GM08714 (cell line): ENCODE measurements around the gene SPOCK1.

Experiments
- H3K4me3 ChIP-seq: fragments of 200-500 bp; sonication (Bioruptor generic); 2 replicates; pipeline ENCODE4 v1.5.1; 2014; ENCODE audit warnings: mild to moderate bottlenecking, low read length, inconsistent platforms
- ZNF274 ChIP-seq: IDR thresholded peaks from 2 replicates; pipeline ENCODE4 v1.6.1; 2012; ENCODE audit warnings: mild to moderate bottlenecking, low read depth, low read length

The SPOCK1 gene

DNA sequence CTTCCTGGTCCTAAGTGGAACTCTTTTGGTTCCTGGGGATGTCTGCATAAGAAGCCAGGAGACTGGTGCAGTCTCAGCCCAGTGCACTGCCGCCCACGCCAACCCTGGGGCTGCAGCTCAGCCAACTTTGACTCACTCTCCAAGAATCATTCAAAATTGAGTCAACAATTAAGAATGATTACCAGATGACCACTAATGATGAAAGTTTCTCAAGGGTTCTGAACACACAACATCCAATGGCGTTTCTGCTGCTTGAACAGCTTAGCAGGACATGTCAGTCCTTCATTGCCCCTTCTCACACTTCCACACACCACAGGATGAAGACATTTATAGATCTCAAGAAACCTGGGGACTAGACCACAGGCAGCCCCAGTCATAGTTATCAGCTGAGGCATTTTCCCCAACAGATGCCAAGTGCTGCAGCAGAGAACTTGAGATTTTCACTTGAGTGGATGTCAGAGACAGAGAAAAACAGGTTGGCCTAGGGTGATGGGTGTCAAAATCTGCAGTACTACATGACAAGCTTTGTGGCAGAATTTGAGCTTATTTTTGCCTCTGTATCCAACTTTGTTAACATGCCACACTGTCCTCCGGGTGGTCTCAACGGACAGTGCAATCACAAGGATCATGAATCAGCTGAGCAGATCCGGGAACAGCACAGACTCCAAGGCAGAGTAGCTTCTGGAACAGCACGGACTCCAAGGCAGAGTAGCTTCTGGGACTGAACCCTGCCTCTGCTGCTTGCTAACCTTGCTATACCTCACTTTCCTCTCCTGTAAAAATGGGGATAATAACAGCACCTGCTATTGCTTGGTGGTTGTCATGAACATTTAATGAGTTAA is 356.1 kb downstream of the SPOCK1 start:
- TF ChIP-seq ZNF274: no peak
- no peak overlapping the region for H3K4me3 ChIP-seq

DNA sequence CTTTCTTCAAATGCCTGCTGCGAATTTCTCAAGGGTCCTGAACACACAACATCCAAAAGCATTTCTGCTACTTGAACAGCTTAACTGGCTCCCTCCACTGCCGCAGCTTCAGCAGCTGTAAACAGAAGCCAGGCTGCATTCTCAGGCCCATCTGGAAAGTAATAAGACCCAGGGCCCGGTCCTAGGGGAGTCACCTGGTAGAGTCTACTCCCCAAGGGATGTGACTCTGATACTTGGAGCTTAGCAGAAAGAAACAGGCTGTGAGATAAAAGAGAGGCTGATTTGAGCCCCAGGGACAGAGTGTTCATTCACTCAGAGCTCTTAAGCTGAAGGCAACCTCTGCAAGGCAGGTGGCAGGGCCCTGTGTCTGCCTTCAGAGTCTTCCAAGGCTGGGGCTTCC is 356.8 kb downstream of the SPOCK1 start:
- no peak overlapping the region for H3K4me3 ChIP-seq
- no peak for TF ChIP-seq ZNF274

- no peak for TF ChIP-seq ZNF274
- no peak overlapping the region for H3K4me3 ChIP-seq
These were observed 357.3 kb downstream of the SPOCK1 start for GRCh38 chr5:137141779-137142178.

DNA sequence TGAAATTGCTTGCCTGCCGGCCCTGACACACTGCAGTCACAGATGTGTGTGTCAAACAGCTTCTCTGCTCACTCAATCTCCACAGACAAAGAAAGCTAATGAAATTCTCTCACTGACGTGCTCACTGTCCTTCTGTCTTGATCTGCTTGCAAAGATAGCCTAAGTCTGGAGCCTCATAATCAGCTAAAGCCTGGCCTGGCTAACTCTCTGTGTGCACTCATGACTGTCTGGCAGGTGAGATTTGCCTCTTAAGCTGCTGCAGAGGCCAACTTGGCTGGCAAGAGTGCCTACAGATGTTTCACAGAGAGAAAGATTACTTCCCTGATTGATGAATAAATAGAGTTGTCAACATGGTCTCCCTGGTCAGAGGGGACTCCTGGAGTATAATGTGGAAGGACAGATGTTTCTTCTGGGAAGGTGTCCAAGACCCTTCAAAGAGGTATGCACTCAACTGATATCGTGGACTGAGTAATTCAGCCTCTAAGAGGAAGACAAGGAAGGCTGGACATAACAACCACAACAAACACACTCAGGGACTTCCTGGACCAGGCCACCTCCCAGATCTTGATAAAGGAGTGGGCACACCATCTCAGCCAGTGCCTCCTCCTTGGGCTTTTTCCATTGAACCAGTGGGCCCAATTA is 362.0 kb downstream of the SPOCK1 start:
- no peak overlapping the region for H3K4me3 ChIP-seq
- no peak for TF ChIP-seq ZNF274

DNA sequence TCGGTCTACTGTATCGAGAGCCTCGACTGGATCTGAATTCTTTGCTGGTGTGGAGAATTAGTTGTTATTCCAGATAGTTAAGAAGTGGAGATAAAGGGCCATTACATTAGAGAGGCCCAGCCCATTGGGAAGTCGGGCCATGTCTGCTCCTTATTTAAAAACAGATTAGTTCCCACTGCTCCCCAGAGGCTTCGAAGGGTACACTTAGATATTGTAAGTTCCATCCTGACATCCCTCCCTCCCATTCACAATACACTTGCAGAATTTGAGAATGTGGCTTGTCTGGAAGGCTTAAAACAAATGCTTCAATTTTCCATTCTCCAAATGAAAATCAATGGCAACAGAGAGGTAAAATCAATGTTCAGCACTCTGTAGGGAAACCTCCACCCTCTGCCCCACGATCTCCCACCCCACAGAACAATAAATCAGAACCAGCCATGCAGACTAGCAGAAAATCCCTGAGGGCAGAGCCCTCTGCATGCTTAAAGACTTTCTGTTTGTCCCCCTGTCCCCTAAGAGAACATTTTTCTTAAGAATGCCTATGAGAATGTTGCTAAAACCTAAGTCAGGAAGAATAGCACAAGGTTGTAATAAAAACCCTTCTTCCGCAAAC is 364.1 kb downstream of the SPOCK1 start:
- no peak overlapping the region for H3K4me3 ChIP-seq
- no peak for TF ChIP-seq ZNF274

DNA sequence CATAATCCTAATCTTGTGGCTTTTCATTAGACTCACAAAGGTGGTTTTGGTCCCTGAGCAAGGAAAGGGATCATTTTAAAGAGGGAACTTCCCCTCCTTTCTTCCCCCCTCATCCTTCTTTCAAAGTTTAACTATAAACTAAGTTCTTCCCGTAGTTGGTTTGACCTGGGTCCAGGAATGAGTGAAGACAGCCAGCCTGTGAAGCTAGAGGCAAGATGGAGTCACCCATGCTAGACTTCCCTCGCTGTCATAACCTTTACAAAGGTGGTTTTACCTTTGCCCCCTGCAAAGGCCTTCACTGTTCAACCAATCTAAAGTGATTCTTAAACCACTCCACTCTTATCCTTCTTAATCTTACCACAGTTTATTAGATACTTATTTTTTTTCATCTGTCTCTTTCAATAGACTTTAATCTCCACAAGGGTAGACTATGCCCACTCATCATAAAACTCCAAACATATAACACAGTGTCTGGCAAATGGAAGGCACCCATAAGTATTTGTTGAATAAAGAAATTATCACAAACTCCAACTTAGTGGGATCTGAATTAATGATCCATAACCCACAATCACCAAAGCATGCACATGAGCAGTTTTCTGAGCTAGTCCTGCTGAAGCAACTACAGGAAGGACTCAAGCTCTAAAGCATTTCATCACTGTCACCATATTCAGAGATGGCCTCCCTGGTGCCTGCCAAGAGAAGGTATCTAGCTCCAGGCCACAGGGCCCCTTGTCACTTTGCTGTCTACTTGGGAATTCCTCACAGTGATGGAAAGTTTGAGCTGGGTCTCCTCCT is 369.0 kb downstream of the SPOCK1 start:
- TF ChIP-seq ZNF274: no peak
- H3K4me3 ChIP-seq: no peak overlapping the region

DNA sequence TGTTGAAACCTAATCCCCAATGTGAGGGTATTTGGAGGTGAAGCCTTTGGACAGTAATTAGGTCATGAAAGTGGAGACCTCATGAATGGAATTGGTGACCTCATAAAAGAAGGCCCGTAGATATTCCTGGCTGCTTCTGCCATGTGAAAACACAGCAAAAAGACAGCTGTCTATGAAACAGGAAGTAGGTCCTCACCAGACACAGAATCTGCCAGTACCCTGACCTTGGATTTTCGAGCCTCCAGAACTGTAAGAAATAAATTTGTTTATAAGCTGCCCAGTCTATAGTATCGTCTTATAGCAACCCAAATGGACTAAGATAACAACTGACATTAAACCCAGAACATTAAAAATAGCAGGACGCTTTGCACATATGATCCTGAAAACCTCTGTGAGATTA is 371.1 kb downstream of the SPOCK1 start:
- no peak for TF ChIP-seq ZNF274
- no peak overlapping the region for H3K4me3 ChIP-seq

DNA sequence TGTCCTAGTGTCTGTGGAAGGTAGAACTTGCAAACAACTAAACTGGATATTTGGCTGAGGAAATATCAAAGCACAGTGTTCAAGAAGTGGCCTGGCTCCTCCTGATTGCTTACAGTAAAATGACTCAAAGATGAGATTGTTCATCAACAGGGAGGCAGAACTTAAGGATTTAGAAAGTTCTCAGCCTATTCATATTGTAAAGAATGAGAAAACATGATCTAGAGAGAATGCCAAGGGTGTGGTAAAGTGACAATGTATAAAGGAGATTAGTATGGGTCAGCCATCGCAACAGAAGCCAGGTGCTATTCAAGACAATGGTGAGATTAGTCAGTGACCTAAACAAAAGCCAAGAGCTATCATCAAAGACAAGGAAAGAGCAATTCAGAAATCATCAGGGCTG is 372.3 kb downstream of the SPOCK1 start:
- TF ChIP-seq ZNF274: no peak
- no peak overlapping the region for H3K4me3 ChIP-seq

GRCh38 chr5:137122558-137122957 is 376.6 kb downstream of the SPOCK1 start:
- TF ChIP-seq ZNF274: no peak
- no peak overlapping the region for H3K4me3 ChIP-seq

DNA sequence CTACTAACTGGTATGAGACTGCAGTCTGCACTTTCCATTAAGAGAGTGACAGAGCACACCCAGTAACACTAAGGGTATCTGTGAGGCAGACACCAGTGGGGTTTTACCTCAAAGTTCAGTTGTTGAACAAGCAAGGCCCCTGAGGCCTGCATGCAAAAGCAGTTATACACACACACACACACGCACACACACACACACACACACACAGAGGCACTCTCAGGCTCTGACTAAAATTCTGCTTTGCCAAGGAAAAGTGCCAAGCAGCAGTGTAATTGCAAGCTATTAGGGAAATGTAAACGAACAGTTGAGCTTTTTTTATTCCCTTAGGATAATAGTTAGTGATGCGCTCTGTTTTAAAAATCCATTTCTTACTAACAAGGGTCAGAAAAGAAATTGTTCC is 377.1 kb downstream of the SPOCK1 start:
- TF ChIP-seq ZNF274: no peak
- H3K4me3 ChIP-seq: no peak overlapping the region

DNA sequence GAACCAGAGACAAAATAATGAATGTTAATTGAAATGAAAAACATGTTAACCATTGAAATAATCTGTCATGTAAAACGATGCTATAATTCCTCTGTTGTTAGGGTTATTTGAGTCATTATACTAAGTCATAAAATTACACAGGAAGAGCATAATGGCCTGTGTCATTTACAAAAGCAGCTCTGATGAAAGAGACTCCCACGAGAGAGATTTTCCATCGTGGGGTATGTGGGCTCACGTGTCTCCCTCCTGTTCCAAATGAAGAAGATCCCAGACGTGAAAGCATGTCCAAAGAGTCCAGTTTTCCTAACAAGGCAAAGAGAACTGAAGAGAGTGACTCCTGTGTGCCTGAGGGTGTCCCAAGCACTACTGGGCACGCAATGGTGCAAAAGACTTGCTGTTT is 379.8 kb downstream of the SPOCK1 start:
- no peak for TF ChIP-seq ZNF274
- no peak overlapping the region for H3K4me3 ChIP-seq

GRCh38 chr5:137118629-137119028 is 380.5 kb downstream of the SPOCK1 start:
- no peak overlapping the region for H3K4me3 ChIP-seq
- TF ChIP-seq ZNF274: no peak

GRCh38 chr5:137115152-137115551 is 384.0 kb downstream of the SPOCK1 start:
- no peak overlapping the region for H3K4me3 ChIP-seq
- no peak for TF ChIP-seq ZNF274

- no peak for TF ChIP-seq ZNF274
- no peak overlapping the region for H3K4me3 ChIP-seq
These were observed 384.6 kb downstream of the SPOCK1 start for GRCh38 chr5:137114529-137114928.
